GM18520 (cell line): ENCODE results near the gene IKBKE.

ENCODE experiments used
- ATAC-seq: cut with Tn5 transposase; IDR thresholded peaks from one replicate; pipeline ENCODE4 v1.9.1; 2021; ENCODE audit not compliant: unreplicated experiment

IKBKE gene

GRCh38 chr1:206538901-206539640 is 68.8 kb downstream of the IKBKE start:
- no peak for ATAC-seq

- ATAC-seq = no peak
Observed at GRCh38 chr1:206540044-206540780, 69.9 kb downstream of the IKBKE start.

- ATAC-seq = no peak
Observed at GRCh38 chr1:206541236-206541833, 71.1 kb downstream of the IKBKE start.

GRCh38 chr1:206544562-206545257 is 74.4 kb downstream of the IKBKE start:
- no peak for ATAC-seq

DNA sequence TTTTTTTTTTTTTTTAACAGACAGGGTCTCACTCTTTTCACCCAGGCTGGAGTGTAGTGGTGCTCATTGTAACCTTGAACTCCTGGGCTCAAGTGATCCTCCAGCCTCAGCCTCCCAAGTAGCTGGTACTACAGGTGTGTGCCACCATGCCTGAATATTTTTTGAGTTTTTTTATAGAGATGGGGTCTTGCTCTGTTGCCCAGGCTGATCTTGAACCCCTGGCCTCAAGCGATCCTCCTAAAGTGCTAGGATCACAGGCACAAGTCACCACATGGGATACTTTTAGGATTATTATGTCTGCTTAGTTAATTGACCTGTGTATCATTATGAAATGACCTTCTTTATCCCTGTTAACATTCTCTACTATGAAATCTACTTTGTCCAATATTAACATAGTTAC is 75.1 kb downstream of the IKBKE start:
- ATAC-seq = no peak
